ENCODE data around the gene IL17C. TPM values are rescaled to one million over a fixed set of nuclear protein-coding genes. Genes with fewer than 3 reads are reported as not detected.

The IL17C gene
- total RNA-seq, 1 experiment from 2014 or later = not detected

DNA sequence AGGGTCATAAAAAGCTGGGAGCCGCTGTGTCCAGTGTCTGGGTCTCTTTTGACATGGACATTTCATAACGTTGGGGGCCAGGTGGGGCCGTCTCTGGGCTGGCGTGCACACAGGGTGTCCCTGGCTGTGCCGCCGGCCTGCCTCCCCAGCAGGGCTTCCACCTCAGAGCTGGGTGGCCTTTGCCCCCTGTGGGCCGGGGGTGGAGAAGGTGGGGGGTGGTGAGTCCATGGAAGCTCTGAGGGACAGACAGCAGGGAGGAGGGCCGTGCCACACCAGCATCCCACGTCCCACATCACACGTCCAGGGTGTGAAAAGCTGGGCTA, 48.8 kb downstream of the IL17C start:
- H3K4me3 ChIP-seq (ENCODE audit: low read length) = no peak overlapping the region
- H4K20me1 ChIP-seq (ENCODE audit: insufficient read depth, low read depth, low read length) = no peaks in the 10 kb centered on the region
- H3K9ac ChIP-seq (ENCODE audit: low read length) = no peak overlapping the region
- H3K79me2 ChIP-seq (ENCODE audit: low read length) = no peaks in the 10 kb centered on the region
- no peak overlapping the region for H3K27ac ChIP-seq (ENCODE audit: low read length)
- no peak overlapping the region for H2AFZ ChIP-seq (ENCODE audit: low read length)
- H3K9me3 ChIP-seq (ENCODE audit: low read length) = no peaks in the 10 kb centered on the region
- DNase-seq = no peak
- H3K36me3 ChIP-seq (ENCODE audit: insufficient read depth, low read length) = no peaks in the 10 kb centered on the region
- H3K9me2 ChIP-seq (replicated peaks; ENCODE audit: insufficient read depth, low read length) = no peaks in the 10 kb centered on the region
- H3K4me2 ChIP-seq (ENCODE audit: low read depth, low read length, poor library complexity, severe bottlenecking) = no peak overlapping the region
- no peaks in the 10 kb centered on the region for H3K27me3 ChIP-seq (ENCODE audit: low read length)
- H3K4me1 ChIP-seq (ENCODE audit: low read length) = peaks cover 30% of the 10 kb centered on the region

DNA sequence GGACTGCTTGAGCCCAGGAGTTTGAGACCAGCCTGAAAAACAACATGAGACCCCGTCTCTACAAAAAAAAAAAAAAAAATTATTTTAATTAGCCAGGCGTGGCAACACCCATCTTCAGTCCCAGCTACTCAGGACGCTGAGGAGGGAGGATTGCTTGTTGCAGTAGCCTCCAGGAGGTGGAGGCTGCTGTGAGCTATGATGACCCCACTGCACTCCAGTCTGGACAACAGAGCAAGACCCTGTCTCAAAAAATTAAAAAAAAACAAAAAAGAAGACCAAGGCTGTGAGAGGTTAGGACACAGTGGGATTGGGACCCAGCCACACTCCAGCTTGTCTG, 49.3 kb downstream of the IL17C start:
- no peaks in the 10 kb centered on the region for H3K9me2 ChIP-seq (replicated peaks; ENCODE audit: insufficient read depth, low read length)
- no peak overlapping the region for H3K4me3 ChIP-seq (ENCODE audit: low read length)
- no peak for DNase-seq
- peaks cover 26% of the 10 kb centered on the region for H3K4me1 ChIP-seq (ENCODE audit: low read length)
- H3K4me2 ChIP-seq (ENCODE audit: low read depth, low read length, poor library complexity, severe bottlenecking) = no peak overlapping the region
- H3K27me3 ChIP-seq (ENCODE audit: low read length) = no peaks in the 10 kb centered on the region
- H3K27ac ChIP-seq (ENCODE audit: low read length) = no peak overlapping the region
- H3K36me3 ChIP-seq (ENCODE audit: insufficient read depth, low read length) = no peaks in the 10 kb centered on the region
- no peaks in the 10 kb centered on the region for H3K79me2 ChIP-seq (ENCODE audit: low read length)
- H3K9ac ChIP-seq (ENCODE audit: low read length) = no peak overlapping the region
- no peak overlapping the region for H2AFZ ChIP-seq (ENCODE audit: low read length)
- no peaks in the 10 kb centered on the region for H4K20me1 ChIP-seq (ENCODE audit: insufficient read depth, low read depth, low read length)
- H3K9me3 ChIP-seq (ENCODE audit: low read length) = no peaks in the 10 kb centered on the region

DNA sequence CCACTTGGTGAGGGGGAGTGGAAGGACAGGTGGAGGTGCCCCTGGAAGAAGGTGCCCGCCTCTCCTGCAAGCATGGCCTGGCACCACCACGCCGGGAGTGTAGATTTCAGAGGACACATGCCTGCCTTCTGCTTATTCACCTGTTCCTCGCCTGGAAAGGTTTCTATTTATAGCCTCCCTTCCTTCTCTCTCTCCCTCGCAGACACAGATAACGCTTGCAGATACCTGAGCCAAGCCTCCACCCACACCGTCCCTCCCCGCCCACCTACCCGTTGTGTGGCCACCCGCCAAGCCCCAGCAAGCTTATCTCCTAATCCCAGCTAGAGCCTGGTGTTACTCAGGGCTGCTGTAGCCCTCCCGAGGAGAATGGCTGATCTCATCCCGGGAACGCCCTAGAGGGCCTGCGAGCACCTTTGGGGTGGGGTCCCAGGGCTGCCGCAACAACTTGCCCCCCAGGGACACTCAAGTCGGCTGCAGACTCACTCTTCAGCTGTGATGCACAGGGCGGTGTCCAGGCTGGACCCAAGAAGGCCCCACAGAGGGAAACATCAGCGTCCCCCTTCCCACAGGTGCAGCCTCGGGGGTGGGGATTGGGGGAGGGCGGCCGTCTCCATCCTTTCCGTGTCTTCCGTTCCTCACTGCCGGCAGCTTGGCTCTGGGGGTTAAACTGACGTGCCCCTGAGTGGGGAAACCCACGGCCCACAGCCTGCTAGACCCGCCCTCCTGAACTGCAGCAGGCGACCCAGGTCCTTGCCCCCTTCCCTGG, 49.8 kb downstream of the IL17C start:
- H2AFZ ChIP-seq (ENCODE audit: low read length) = no peak overlapping the region

More for the DNA sequence above, 49.8 kb downstream of the IL17C start:
- no peaks in the 10 kb centered on the region for H4K20me1 ChIP-seq (ENCODE audit: insufficient read depth, low read depth, low read length)
- no peak for DNase-seq
- H3K27ac ChIP-seq (ENCODE audit: low read length) = no peak overlapping the region
- H3K9me2 ChIP-seq (replicated peaks; ENCODE audit: insufficient read depth, low read length) = no peaks in the 10 kb centered on the region
- no peaks in the 10 kb centered on the region for H3K9me3 ChIP-seq (ENCODE audit: low read length)
- no peak overlapping the region for H3K4me2 ChIP-seq (ENCODE audit: low read depth, low read length, poor library complexity, severe bottlenecking)
- no peaks in the 10 kb centered on the region for H3K36me3 ChIP-seq (ENCODE audit: insufficient read depth, low read length)
- no peak overlapping the region for H3K9ac ChIP-seq (ENCODE audit: low read length)
- H3K27me3 ChIP-seq (ENCODE audit: low read length) = no peaks in the 10 kb centered on the region
- peaks cover 26% of the 10 kb centered on the region for H3K4me1 ChIP-seq (ENCODE audit: low read length)
- H3K79me2 ChIP-seq (ENCODE audit: low read length) = no peaks in the 10 kb centered on the region
- no peak overlapping the region for H3K4me3 ChIP-seq (ENCODE audit: low read length)

Other genes starting within 250 kb of the IL17C start
- gene ZFPM1, start 185.3 kb upstream of the IL17C start, total RNA-seq (2014; rRNA removed; shearing (Covaris generic); ENCODE audit: low replicate concordance) = 0.36 and 0.75 TPM in 2 replicates
- 8.3 and 17.5 TPM in 2 replicates for gene ZC3H18, start 68.2 kb upstream of the IL17C start, total RNA-seq (2014; rRNA removed; shearing (Covaris generic); ENCODE audit: low replicate concordance)
- 395 and 1,207 TPM in 2 replicates for gene CYBA, start 12.5 kb downstream of the IL17C start, total RNA-seq (2014; rRNA removed; shearing (Covaris generic); ENCODE audit: low replicate concordance)
- 35.0 and 82.2 TPM in 2 replicates for gene MVD, start 24.5 kb downstream of the IL17C start, total RNA-seq (2014; rRNA removed; shearing (Covaris generic); ENCODE audit: low replicate concordance)
- 1.3 and 1.4 TPM in 2 replicates for gene SNAI3, start 47.9 kb downstream of the IL17C start, total RNA-seq (2014; rRNA removed; shearing (Covaris generic); ENCODE audit: low replicate concordance)
- 16.9 and 27.1 TPM in 2 replicates for gene RNF166, start 67.8 kb downstream of the IL17C start, total RNA-seq (2014; rRNA removed; shearing (Covaris generic); ENCODE audit: low replicate concordance)
- gene CTU2, start 67.9 kb downstream of the IL17C start, total RNA-seq (2014; rRNA removed; shearing (Covaris generic); ENCODE audit: low replicate concordance) = 11.3 and 23.8 TPM in 2 replicates
- 1.8 and 2.1 TPM in 2 replicates for gene PIEZO1, start 146.6 kb downstream of the IL17C start, total RNA-seq (2014; rRNA removed; shearing (Covaris generic); ENCODE audit: low replicate concordance)
- 20.4 and 40.3 TPM in 2 replicates for gene CDT1, start 165.2 kb downstream of the IL17C start, total RNA-seq (2014; rRNA removed; shearing (Covaris generic); ENCODE audit: low replicate concordance)
- 193 and 232 TPM in 2 replicates for gene APRT, start 173.4 kb downstream of the IL17C start, total RNA-seq (2014; rRNA removed; shearing (Covaris generic); ENCODE audit: low replicate concordance)
- gene GALNS, start 218.4 kb downstream of the IL17C start, total RNA-seq (2014; rRNA removed; shearing (Covaris generic); ENCODE audit: low replicate concordance) = 18.1 and 26.8 TPM in 2 replicates
- gene TRAPPC2L, start 218.6 kb downstream of the IL17C start, total RNA-seq (2014; rRNA removed; shearing (Covaris generic); ENCODE audit: low replicate concordance) = 58.0 and 84.6 TPM in 2 replicates
- not detected in 2 replicates for gene PABPN1L, start 228.1 kb downstream of the IL17C start, total RNA-seq (2014; rRNA removed; shearing (Covaris generic); ENCODE audit: low replicate concordance)